BLaER1 (cell line): ENCODE results near the gene PPP1R12B.
A peak's percentile ranks its signal among the peaks of the same experiment; 100 is the strongest.

Experiments used
- H3K27ac ChIP-seq: shearing (Covaris generic); formaldehyde crosslinking; 2 replicates; pipeline ENCODE4 v1.8.1; 2022
- H3K27me3 ChIP-seq: shearing (Covaris generic); formaldehyde crosslinking; 2 replicates; pipeline ENCODE4 v1.8.1; 2022
- H3K36me3 ChIP-seq: shearing (Covaris generic); formaldehyde crosslinking; 2 replicates; pipeline ENCODE4 v1.8.1; 2022
- H3K4me1 ChIP-seq: shearing (Covaris generic); formaldehyde crosslinking; 2 replicates; pipeline ENCODE4 v1.8.1; 2022
- H3K4me2 ChIP-seq: shearing (Covaris generic); formaldehyde crosslinking; 2 replicates; pipeline ENCODE4 v1.8.1; 2022
- H3K4me3 ChIP-seq: shearing (Covaris generic); formaldehyde crosslinking; 2 replicates; pipeline ENCODE4 v1.8.1; 2022
- H3K9ac ChIP-seq: shearing (Covaris generic); formaldehyde crosslinking; 2 replicates; pipeline ENCODE4 v1.8.1; 2022
- H3K9me3 ChIP-seq: shearing (Covaris generic); formaldehyde crosslinking; 2 replicates; pipeline ENCODE4 v1.8.1; 2022
- H4K20me1 ChIP-seq: shearing (Covaris generic); formaldehyde crosslinking; 2 replicates; pipeline ENCODE4 v1.8.1; 2022
- Cebpa-rat ChIP-seq: shearing (Covaris generic); IDR thresholded peaks from 2 replicates; pipeline ENCODE4 v1.8.1; 2022

Gene PPP1R12B

DNA sequence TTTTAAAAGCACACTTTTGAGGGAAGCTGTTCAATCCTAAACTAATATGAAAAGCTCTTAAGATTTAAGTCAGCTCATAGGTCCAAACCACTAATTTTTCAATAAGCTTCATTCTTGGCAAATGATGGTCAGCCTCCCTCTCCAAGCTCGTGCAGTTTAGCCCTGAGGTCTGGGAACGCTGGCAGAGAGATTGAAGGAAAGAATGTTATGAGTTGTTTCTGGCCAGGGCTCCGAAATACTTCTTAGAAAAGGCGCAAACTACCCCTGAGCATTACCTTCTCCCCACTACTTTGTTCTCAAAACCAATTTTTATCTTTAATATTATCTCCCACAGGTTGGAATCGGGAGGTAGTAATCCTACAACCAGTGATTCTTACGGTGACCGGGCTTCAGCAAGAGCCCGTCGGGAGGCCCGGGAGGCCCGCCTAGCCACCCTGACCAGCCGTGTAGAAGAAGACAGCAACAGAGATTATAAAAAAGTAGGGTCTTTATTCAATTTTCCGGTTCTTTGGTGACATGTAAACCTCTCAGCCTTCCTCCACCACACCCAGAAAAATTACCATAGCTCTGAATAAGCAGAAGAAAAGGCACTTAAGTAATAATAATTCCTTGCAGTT, 214.1 kb downstream of the PPP1R12B start:
- Histone ChIP-seq H3K4me2 (no peak overlapping the region), H3K27me3 (no peaks in the 10 kb centered on the region), H3K9ac (no peak overlapping the region), H3K36me3 (peaks cover 23% of the 10 kb centered on the region), H3K4me1 (peaks cover 14% of the 10 kb centered on the region), H3K9me3 (no peaks in the 10 kb centered on the region), H3K4me3 (no peak overlapping the region), H4K20me1 (no peaks in the 10 kb centered on the region), H3K27ac (no peak overlapping the region)
- TF ChIP-seq Cebpa-rat, result no peak

DNA sequence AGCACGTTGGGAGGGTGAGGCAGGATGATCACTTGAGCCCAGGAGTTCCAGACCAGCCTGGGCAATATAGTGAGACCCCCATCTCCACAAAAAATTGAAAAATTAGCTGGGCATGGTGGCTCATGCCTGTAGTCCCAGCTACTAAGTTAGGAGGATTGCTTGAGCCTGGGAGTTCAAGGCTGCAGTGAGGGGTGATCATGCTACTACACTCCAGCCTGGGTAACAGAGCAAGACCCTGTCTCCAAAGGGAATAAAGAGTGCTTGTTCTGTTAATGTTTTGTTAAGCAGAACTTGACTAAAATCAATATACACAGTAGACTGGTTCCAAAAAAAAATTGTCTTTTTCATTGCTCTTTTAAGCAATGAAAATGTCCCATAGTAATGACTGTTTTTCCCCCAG, 215.3 kb downstream of the PPP1R12B start:
- no peaks in the 10 kb centered on the region for H3K9me3 ChIP-seq
- no peak overlapping the region for H3K27ac ChIP-seq
- no peak overlapping the region for H3K4me3 ChIP-seq
- no peak overlapping the region for H3K4me2 ChIP-seq
- TF ChIP-seq Cebpa-rat, result no peak
- no peaks in the 10 kb centered on the region for H4K20me1 ChIP-seq
- no peak overlapping the region for H3K9ac ChIP-seq
- peaks cover 23% of the 10 kb centered on the region for H3K36me3 ChIP-seq
- H3K27me3 ChIP-seq, result no peaks in the 10 kb centered on the region
- peaks cover 14% of the 10 kb centered on the region for H3K4me1 ChIP-seq

DNA sequence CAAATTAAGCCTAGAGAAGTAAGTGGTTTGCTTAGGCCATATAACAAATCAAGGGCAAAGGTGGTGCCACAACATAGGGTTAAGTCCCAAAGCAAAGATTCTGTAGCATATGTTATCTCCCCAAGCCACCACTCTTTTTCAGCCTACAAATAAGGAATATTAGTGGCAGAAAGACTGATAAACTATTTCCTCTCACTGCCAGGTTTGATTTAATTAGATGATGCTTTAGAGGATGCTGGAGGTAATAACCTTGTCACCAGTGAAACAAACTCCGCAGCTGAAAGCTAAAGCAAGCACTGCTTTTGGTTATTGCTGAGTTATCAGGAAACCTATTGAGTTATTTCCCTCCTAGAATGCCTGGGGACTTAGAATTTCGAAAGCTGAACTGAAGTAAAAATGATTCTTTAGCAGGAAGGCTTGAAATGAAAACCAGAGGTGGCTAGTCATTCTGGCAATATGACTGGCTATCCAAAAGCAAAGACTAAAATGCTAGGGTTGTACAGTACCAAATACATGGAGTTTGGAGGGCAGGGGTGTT, 216.5 kb downstream of the PPP1R12B start:
- Histone ChIP-seq H4K20me1 (no peaks in the 10 kb centered on the region), H3K9ac (no peak overlapping the region), H3K27ac (no peak overlapping the region), H3K36me3 (peaks cover 23% of the 10 kb centered on the region), H3K4me2 (peak overlapping the region; percentile 29), H3K9me3 (no peaks in the 10 kb centered on the region), H3K4me3 (no peak overlapping the region), H3K27me3 (no peaks in the 10 kb centered on the region), H3K4me1 (peaks cover 14% of the 10 kb centered on the region)
- no peak for TF ChIP-seq Cebpa-rat

DNA sequence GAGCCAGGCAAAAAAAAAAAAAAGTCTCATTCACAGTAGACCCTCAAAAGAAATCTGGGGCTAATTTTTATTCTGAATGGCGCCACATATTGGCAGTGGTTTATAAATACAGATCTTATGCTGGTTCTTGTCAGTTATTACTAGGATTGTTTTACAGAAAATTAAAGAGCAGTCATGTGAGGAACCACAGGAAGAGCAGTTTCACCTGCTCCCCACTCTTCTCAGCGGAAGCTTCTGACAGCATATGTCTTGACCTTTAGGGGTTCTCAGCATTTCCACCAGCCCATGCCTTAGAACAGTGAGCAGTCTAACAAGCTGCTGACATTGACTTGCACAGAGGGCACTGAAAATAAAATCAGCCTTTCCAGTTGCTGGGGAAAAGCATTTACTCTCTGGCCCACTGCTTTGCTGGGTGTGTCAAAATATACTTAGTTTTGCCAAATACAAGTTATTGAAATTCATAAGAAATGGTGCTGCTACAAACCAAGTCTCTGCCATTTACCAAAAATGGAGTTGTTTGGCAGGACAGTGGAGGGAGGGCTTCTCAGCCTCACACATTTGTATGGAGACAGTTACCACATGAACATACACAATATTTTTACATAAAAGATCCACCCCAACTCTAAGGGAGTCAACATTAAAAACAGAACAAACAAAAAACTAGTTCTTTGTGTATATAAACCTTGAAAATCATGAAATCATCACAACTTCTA, 217.5 kb downstream of the PPP1R12B start:
- peak overlapping the region; percentile 29 for H3K4me2 ChIP-seq
- H3K9me3 ChIP-seq, result no peaks in the 10 kb centered on the region
- no peaks in the 10 kb centered on the region for H4K20me1 ChIP-seq
- H3K9ac ChIP-seq, result no peak overlapping the region
- H3K36me3 ChIP-seq, result peaks cover 23% of the 10 kb centered on the region
- H3K27ac ChIP-seq, result no peak overlapping the region
- H3K4me3 ChIP-seq, result no peak overlapping the region
- H3K4me1 ChIP-seq, result peaks cover 14% of the 10 kb centered on the region
- H3K27me3 ChIP-seq, result no peaks in the 10 kb centered on the region
- no peak for TF ChIP-seq Cebpa-rat

DNA sequence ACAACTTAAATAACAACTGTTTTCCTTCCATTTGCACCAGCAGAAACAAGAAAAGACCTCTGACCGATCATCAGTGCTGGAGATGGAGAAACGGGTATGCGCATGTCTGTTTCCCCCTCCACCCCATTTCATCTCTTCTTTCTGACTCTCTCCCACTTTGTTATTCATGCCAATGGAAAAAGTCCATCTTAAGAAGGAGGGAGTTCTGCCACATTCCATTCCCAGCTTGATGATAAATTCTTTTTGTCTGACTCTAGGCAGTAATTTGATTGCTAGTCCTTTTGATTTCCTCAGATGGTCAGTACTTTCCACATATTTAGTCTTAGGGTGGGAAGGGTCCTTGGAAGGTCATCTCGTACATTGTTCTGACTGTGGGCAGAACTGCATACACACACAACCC, 219.2 kb downstream of the PPP1R12B start:
- no peaks in the 10 kb centered on the region for H3K9me3 ChIP-seq
- peaks cover 14% of the 10 kb centered on the region for H3K4me1 ChIP-seq
- H4K20me1 ChIP-seq, result no peaks in the 10 kb centered on the region
- H3K4me3 ChIP-seq, result no peak overlapping the region
- H3K27me3 ChIP-seq, result no peaks in the 10 kb centered on the region
- H3K27ac ChIP-seq, result no peak overlapping the region
- H3K9ac ChIP-seq, result no peak overlapping the region
- peaks cover 21% of the 10 kb centered on the region for H3K36me3 ChIP-seq
- no peak overlapping the region for H3K4me2 ChIP-seq
- no peak for TF ChIP-seq Cebpa-rat

DNA sequence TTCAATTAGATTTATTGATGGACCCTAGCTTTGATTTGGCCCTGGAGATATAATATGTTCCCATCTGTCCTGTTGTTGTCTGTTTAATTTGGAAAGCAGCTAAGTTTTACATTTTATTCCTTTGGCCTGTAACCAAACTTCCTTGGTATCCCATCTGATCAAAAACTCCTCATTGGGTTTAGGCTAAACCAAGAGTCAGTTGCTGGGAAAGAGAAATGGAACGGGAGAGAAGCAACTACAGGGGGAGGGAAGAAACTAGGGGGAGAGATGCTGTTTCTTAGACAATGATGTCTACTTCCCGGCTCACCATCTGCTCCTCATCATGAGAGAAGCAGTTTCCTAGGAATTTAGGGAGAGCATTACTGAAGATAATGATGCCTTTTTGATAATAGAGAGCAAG, 219.9 kb downstream of the PPP1R12B start:
- Histone ChIP-seq H3K9ac (no peak overlapping the region), H3K4me2 (no peak overlapping the region), H3K9me3 (no peaks in the 10 kb centered on the region), H4K20me1 (no peaks in the 10 kb centered on the region), H3K4me1 (peaks cover 14% of the 10 kb centered on the region), H3K27ac (no peak overlapping the region), H3K4me3 (no peak overlapping the region), H3K36me3 (peaks cover 14% of the 10 kb centered on the region; the same call in 1 of the 2 replicates), H3K27me3 (no peaks in the 10 kb centered on the region)
- TF ChIP-seq Cebpa-rat, result no peak

DNA sequence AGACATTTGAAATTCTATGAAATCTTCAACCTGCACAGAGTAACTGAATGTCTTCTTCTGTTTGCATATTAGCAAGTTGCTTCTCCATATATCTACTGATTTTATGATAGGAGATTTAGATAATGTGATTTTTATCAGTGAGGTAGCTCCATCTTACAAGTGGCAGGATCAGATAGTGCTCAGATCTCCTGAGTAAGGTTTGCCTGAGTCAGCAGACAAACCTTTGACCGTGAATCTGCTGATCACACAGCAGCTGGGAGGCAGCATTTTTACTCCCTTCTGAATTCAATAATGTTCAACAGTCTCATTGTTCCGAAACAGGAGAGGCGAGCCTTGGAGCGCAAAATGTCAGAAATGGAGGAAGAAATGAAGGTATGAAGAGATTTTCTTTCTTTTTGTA, 220.3 kb downstream of the PPP1R12B start:
- no peak overlapping the region for H3K4me3 ChIP-seq
- H3K4me1 ChIP-seq, result peaks cover 14% of the 10 kb centered on the region
- H3K4me2 ChIP-seq, result no peak overlapping the region
- H3K9ac ChIP-seq, result no peak overlapping the region
- H4K20me1 ChIP-seq, result no peaks in the 10 kb centered on the region
- TF ChIP-seq Cebpa-rat, result no peak
- no peaks in the 10 kb centered on the region for H3K27me3 ChIP-seq
- H3K27ac ChIP-seq, result no peak overlapping the region
- H3K9me3 ChIP-seq, result no peaks in the 10 kb centered on the region
- peaks cover 12% of the 10 kb centered on the region; the same call in 1 of the 2 replicates for H3K36me3 ChIP-seq

DNA sequence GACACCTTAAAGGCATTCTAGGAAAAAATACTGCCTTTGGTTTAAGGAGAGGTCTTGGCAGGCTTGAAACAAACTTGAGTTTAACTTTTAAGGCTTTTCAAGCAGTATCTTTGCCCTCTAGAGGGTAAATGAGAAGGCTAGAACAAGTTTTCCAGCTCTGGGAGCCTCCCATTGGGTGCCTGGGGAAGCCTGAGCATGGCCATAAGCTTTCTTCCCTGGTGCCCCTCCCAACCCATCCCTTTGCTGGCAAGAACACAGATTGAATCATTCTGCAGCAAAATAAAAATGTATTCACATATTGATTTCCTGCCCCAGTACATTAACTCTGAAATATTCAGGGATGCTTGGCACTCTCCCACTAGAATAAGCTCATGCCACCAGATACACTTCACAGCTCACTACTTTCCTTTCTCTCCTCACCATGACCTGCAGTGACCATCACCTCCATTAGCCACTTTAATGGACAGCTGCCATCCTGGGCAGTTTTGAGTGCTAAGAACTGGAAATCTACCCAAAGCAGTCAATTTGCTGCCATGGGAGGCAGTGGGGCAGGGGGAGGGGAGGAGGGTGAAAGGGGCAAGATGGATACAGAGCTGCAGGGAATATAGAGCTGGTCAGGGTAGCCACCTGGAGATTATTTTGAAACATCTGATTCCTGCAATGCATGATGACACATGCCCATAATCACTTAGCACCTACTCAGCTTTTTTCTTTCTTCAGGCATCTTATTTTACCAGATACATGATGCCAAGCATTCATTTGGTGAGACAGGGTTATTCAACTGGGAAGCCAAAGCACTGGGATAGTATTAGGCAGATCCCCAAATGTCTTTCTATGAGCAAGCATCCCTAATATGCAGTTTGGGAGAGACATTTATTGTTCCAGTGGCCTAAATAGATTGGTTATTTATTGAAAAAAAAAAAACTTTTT, 221.2 kb downstream of the PPP1R12B start:
- no peak overlapping the region for H3K27ac ChIP-seq
- peaks cover 8% of the 10 kb centered on the region; the same call in 1 of the 2 replicates for H3K36me3 ChIP-seq
- peaks cover 14% of the 10 kb centered on the region for H3K4me1 ChIP-seq
- no peak overlapping the region for H3K9ac ChIP-seq
- H3K9me3 ChIP-seq, result no peaks in the 10 kb centered on the region
- TF ChIP-seq Cebpa-rat, result no peak
- no peaks in the 10 kb centered on the region for H4K20me1 ChIP-seq
- no peak overlapping the region for H3K4me2 ChIP-seq
- no peak overlapping the region for H3K4me3 ChIP-seq
- H3K27me3 ChIP-seq, result no peaks in the 10 kb centered on the region

DNA sequence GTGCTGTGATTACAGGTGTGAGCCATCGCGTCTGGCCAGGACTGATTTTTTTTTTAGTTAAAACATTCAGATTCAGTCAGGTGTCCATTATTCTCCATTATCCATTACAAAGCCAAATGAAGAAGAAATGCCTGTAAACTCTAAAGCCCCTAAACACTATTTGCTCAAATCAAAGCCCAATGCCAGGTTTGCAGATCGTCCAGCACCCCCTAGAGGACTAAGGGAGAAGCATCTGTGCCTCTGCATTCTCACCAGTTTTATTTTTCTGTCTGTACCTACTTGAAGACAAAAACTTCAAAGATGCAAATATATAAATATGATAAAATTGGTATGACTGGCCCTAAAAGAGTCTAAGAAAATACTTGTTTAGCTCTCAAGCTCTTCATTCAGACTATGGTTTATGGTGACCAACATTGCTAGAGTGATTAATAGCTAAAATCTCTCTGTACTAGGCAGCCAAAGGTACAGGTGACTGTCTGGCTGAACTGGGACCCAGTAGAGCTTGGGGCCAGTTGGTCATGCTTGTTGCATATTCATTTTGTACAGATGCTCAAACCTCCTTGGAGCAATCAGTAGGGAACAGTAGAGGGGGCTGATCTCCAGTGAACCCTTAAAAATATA, 223.3 kb downstream of the PPP1R12B start:
- peaks cover 10% of the 10 kb centered on the region; the same call in 1 of the 2 replicates for H3K36me3 ChIP-seq
- H3K4me1 ChIP-seq, result no peaks in the 10 kb centered on the region
- H4K20me1 ChIP-seq, result no peaks in the 10 kb centered on the region
- no peak overlapping the region for H3K4me3 ChIP-seq
- H3K9ac ChIP-seq, result no peak overlapping the region
- H3K27me3 ChIP-seq, result no peaks in the 10 kb centered on the region
- TF ChIP-seq Cebpa-rat, result no peak
- no peaks in the 10 kb centered on the region for H3K9me3 ChIP-seq
- H3K27ac ChIP-seq, result no peak overlapping the region
- H3K4me2 ChIP-seq, result no peak overlapping the region
